GM23248 (cell line): ENCODE results near the gene IPP. TPM values are rescaled to one million over a fixed set of nuclear protein-coding genes. Genes with fewer than 3 reads are reported as not detected.

Experiments
- DNase-seq: peaks from one replicate; pipeline ENCODE4 v3.0.0-alpha.2; 2015
- H2AFZ ChIP-seq: fragments of 200-600 bp; sonication (generic); 2 replicates; pipeline ENCODE4 v1.6.1; 2016; ENCODE audit warnings: antibody characterized with exemption
- H3F3A ChIP-seq: fragments of 200-600 bp; sonication (generic); 2 replicates; pipeline ENCODE4 v1.6.1; 2016; ENCODE audit warnings: mild to moderate bottlenecking, antibody characterized with exemption, mixed run types; ENCODE audit not compliant: insufficient read depth
- H3K27ac ChIP-seq: fragments of 200-600 bp; sonication (generic); 2 replicates; pipeline ENCODE4 v1.5.1; 2016; ENCODE audit warnings: mild to moderate bottlenecking
- H3K27me3 ChIP-seq: fragments of 200-600 bp; sonication (generic); replicated peaks from 2 replicates; pipeline ENCODE4 v1.6.1; 2016; ENCODE audit warnings: mild to moderate bottlenecking; ENCODE audit not compliant: insufficient read depth
- H3K36me3 ChIP-seq: fragments of 200-600 bp; sonication (generic); 2 replicates; pipeline ENCODE4 v1.6.1; 2016; ENCODE audit warnings: low read depth, mild to moderate bottlenecking
- H3K4me1 ChIP-seq: fragments of 200-600 bp; sonication (generic); 2 replicates; pipeline ENCODE4 v1.6.1; 2016; ENCODE audit warnings: mild to moderate bottlenecking; ENCODE audit not compliant: insufficient read depth
- H3K4me2 ChIP-seq: fragments of 200-600 bp; sonication (generic); one replicate; pipeline ENCODE4 v1.6.1; 2016; ENCODE audit warnings: mild to moderate bottlenecking; ENCODE audit not compliant: unreplicated experiment
- H3K4me3 ChIP-seq: fragments of 200-600 bp; sonication (generic); 2 replicates; pipeline ENCODE4 v1.5.1; 2016; ENCODE audit warnings: mild to moderate bottlenecking
- H3K79me2 ChIP-seq: fragments of 200-600 bp; sonication (generic); 2 replicates; pipeline ENCODE4 v1.6.1; 2016; ENCODE audit warnings: mild to moderate bottlenecking; ENCODE audit not compliant: insufficient read depth
- H3K9ac ChIP-seq: fragments of 200-600 bp; sonication (generic); 2 replicates; pipeline ENCODE4 v1.6.1; 2016; ENCODE audit warnings: mild to moderate bottlenecking
- H3K9me2 ChIP-seq: fragments of 200-600 bp; sonication (generic); 2 replicates; pipeline ENCODE4 v1.6.1; 2016; ENCODE audit warnings: mixed run types, mild to moderate bottlenecking, moderate library complexity; ENCODE audit not compliant: insufficient read depth
- H3K9me3 ChIP-seq: fragments of 200-600 bp; sonication (generic); one replicate; pipeline ENCODE4 v1.6.1; 2017; ENCODE audit warnings: low read depth
- H4K20me1 ChIP-seq: fragments of 200-600 bp; sonication (generic); 2 replicates; pipeline ENCODE4 v1.6.0; 2016; ENCODE audit not compliant: insufficient read depth
- EZH2 ChIP-seq: fragments of 200-600 bp; sonication (generic); IDR thresholded peaks from 2 replicates; pipeline ENCODE4 v1.6.1; 2018; ENCODE audit warnings: antibody characterized with exemption, mild to moderate bottlenecking; ENCODE audit not compliant: insufficient read depth, poor library complexity, severe bottlenecking
- EZH2phosphoT487 ChIP-seq: fragments of 200-600 bp; sonication (generic); IDR thresholded peaks from 2 replicates; pipeline ENCODE4 v1.6.1; 2018; ENCODE audit warnings: antibody characterized with exemption, moderate library complexity, mild to moderate bottlenecking, low read depth; ENCODE audit not compliant: insufficient read depth
- WGBS, 2 experiments: methylation state at CpG; one replicate each; pipeline ENCODE4 v1.1.6; 2015 to 2017; ENCODE audit warnings: low lambda C conversion rate in 2 of 2, low coverage in 1 of 2; ENCODE audit errors: missing lambda C conversion rate in 2 of 2; 5-methylcytosine and 5-hydroxymethylcytosine counted together
- in situ Hi-C: fragments of 300-500 bp; cut with MboI; formaldehyde crosslinking; loops from 2 replicates; pipeline ENCODE4 v1.15.0; 2020
- polyA plus RNA-seq: library from polyadenylated mRNA; unstranded; fragments of >200 nt; fragmentation: Nextera tagmentation; extraction: Ambion mirVana; gene quantifications from 2 replicates; pipeline ENCODE4 v1.2.1, GENCODE V29; 2016
- total RNA-seq: library from RNA; depleted of rRNA; stranded (reverse); fragments of >200 nt; shearing (Covaris generic); gene quantifications from 2 replicates; pipeline ENCODE4 v1.2.3, GENCODE V29; 2014; rRNA removed

IPP gene
- 12.4 and 17.0 TPM in 2 replicates for total RNA-seq
- polyA plus RNA-seq: 19.3 and 20.6 TPM in 2 replicates

DNA sequence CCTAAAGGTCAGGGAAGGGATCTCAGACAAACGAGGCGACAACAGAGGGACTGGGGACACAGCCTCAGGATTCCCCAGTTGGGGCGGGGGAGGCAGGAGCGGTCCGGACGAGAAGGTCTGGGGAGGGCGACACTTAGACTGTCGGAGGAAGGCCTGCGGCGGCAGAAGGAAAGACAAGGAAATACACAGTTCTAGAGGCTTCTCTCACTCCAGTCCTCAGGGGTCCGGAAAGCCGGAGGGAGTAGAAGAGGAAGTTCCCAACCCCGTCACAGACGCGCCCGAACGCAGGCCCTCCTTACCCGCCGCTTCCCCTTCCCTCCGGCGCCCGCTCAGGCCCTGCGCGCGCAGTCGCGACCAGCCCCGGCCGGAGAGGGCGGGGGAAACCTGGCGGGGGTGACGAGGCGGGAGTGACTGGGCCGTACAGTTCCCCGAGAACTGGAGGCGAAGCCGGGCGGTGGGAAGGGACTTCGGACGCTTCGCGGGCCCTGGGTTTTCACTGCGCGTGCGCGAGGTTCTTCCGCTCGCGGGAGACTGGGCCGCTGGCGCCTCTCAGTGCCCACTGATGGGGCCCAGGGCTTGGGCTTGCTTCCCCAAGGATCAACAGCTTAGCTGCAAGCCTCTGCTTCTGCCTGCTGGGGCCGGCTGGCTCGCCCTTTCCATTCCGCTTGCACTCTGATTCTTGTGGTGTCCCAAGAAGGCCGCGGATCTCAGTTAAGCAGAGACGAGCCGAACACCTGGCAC is at the start of gene IPP:
Gene IPP (minus strand): TSS at position 356 of the 741 bp plus-strand sequence. CDS start 4,242 bp downstream, outside the sequence.
- no peaks in the 10 kb centered on the region for H3K36me3 ChIP-seq
- H2AFZ ChIP-seq: peak within 1 kb of the TSS; percentile 100
- peaks cover 4% of the 10 kb centered on the region; the same call in 1 of the 2 replicates for H3F3A ChIP-seq
- H3K9me3 ChIP-seq: no peaks in the 10 kb centered on the region
- DNase-seq: peak; percentile 100
- H3K4me2 ChIP-seq: peak within 1 kb of the TSS; percentile 87
- no peaks in the 10 kb centered on the region for H4K20me1 ChIP-seq
- no peaks in the 10 kb centered on the region; the same call in 1 of the 2 replicates for H3K4me1 ChIP-seq
- H3K27me3 ChIP-seq: no peaks in the 10 kb centered on the region
- TF ChIP-seq EZH2 (no peak), EZH2phosphoT487 (no peak)
- H3K9ac ChIP-seq: peak within 1 kb of the TSS; percentile 97
- 2% methylated on average over 48 to 51 of the region's 58 CpGs for WGBS, 2 experiments
- in situ Hi-C loops: no loop called here
- H3K27ac ChIP-seq: peak within 1 kb of the TSS; percentile 92
- peaks cover 10% of the 10 kb centered on the region for H3K79me2 ChIP-seq
- peak within 1 kb of the TSS; percentile 91 for H3K4me3 ChIP-seq
- no peaks in the 10 kb centered on the region for H3K9me2 ChIP-seq

DNA sequence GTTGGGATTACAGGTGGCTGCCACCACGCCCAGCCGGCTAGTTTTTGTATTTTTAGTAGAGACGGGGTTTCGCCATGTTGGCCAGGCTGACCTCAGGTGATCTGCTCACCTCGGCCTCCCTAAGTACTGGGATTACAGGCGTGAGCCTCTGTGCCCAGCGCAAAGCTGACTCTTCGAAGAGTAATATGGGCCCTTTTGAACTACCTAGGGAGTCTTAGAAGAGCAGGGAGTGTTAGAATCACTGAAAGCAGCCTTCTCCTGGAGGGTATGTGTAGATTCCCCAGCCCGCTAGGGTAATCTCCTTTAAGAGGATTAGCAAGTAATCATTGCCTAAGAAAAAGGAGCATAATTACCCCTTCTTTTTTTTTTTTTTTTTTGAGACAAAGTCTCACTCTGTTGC is 46.5 kb upstream of the IPP start:
- no peaks in the 10 kb centered on the region for H3K9me3 ChIP-seq
- H3K27me3 ChIP-seq: no peaks in the 10 kb centered on the region
- TF ChIP-seq EZH2 (no peak), EZH2phosphoT487 (no peak)
- H2AFZ ChIP-seq: no peak overlapping the region
- no peaks in the 10 kb centered on the region for H4K20me1 ChIP-seq
- no peak overlapping the region for H3K4me2 ChIP-seq
- H3K79me2 ChIP-seq: no peaks in the 10 kb centered on the region
- H3K4me3 ChIP-seq: no peak overlapping the region
- no peaks in the 10 kb centered on the region for H3K9me2 ChIP-seq
- peaks cover under 1% of the 10 kb centered on the region; the same call in 1 of the 2 replicates for H3K4me1 ChIP-seq
- 95 to 97% methylated on average over 9 of the region's 9 CpGs for WGBS, 2 experiments
- in situ Hi-C loops: no loop called here
- no peaks in the 10 kb centered on the region for H3K36me3 ChIP-seq
- no peak overlapping the region for H3K27ac ChIP-seq
- DNase-seq: no peak
- H3K9ac ChIP-seq: no peak overlapping the region
- H3F3A ChIP-seq: peaks cover 2% of the 10 kb centered on the region

DNA sequence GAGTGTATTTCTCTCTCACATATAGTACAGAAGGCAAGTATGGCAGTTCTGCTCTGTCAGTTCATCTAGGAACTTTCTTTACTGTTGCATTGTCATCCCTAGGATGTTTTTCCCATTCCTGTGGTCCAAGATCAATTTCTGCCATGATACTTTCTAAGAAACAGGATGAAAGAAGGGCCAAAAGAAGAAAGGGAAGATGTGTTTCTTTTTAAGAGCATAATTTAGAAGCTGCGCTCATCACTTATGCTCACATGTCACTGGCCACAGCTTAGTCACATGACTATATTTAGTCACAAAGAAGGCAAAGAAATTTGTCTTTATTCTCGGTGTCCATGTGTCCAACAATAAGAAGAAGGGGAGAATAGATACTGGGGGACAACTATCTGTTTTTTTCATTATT is 45.9 kb upstream of the IPP start:
- H2AFZ ChIP-seq: no peak overlapping the region
- no peaks in the 10 kb centered on the region for H3F3A ChIP-seq
- no peaks in the 10 kb centered on the region for H3K4me1 ChIP-seq

DNA sequence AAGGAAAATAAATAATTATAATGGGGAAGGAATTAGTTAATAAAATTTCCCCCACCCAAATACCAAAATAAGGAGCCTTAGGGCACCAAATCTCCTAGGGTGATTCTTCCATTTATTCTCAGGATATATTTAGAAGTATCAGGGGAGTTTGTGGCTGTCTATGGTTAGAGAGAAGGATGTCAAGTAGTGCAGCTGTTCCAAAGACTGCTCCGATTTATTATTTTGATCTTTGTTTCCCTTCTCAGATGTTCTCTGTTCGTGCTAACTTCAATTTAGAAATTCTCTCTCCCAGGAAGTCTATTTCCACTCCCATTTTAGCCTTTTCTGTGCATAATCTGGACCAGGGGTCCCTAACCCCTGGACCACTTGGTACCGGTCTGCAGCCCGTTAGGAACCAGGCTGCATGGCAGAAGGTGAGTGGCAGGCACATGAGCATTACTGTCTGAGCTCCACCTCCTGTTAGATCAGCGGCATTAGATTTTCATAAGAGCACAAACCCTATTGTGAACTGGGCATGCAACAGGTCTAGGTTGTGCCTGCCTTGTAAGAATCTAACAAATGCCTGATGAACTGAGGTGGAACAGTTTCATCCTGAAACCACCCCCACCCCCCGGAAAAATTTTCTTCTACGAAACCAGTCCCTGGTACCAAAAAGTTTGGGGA is 43.6 kb upstream of the IPP start:
- no peak for TF ChIP-seq EZH2phosphoT487
- TF ChIP-seq EZH2: no peak
- H3K9ac ChIP-seq: no peak overlapping the region
- H3K79me2 ChIP-seq: no peaks in the 10 kb centered on the region
- in situ Hi-C loops: no loop called here
- no peaks in the 10 kb centered on the region for H3K36me3 ChIP-seq
- peak overlapping the region; percentile 63 for H2AFZ ChIP-seq
- no peaks in the 10 kb centered on the region for H3K9me3 ChIP-seq
- no peaks in the 10 kb centered on the region for H3K9me2 ChIP-seq
- no peak overlapping the region for H3K27ac ChIP-seq
- no peaks in the 10 kb centered on the region for H4K20me1 ChIP-seq
- H3K4me1 ChIP-seq: no peaks in the 10 kb centered on the region
- H3F3A ChIP-seq: no peaks in the 10 kb centered on the region
- WGBS, 2 experiments: 52 to 58% methylated on average over 7 of the region's 7 CpGs
- DNase-seq: no peak
- H3K4me2 ChIP-seq: no peak overlapping the region
- H3K4me3 ChIP-seq: 0 out of 2 replicates have a peak overlapping the region, but pooled peaks have one; percentile 41
- no peaks in the 10 kb centered on the region for H3K27me3 ChIP-seq

More for the DNA sequence above, 45.9 kb upstream of the IPP start:
- WGBS, 2 experiments: 88 to 91% methylated on average over 2 of the region's 2 CpGs
- Histone ChIP-seq H3K4me2 (no peak overlapping the region), H4K20me1 (no peaks in the 10 kb centered on the region), H3K27me3 (no peaks in the 10 kb centered on the region), H3K27ac (no peak overlapping the region), H3K4me3 (no peak overlapping the region), H3K36me3 (no peaks in the 10 kb centered on the region), H3K9me3 (no peaks in the 10 kb centered on the region), H3K79me2 (no peaks in the 10 kb centered on the region), H3K9ac (no peak overlapping the region), H3K9me2 (no peaks in the 10 kb centered on the region)
- in situ Hi-C loops: no loop called here
- DNase-seq: no peak
- TF ChIP-seq EZH2 (no peak), EZH2phosphoT487 (no peak)
